SK-N-SH treated with all-trans-retinoic acid at 6 μM for 48 hours (cell line): ENCODE results near the gene KCNK10.

Experiments used
- BACH2 ChIP-seq: fragments of 250-450 bp; sonication (Bioruptor Pico); IDR thresholded peaks from 2 replicates; pipeline ENCODE4 v1.9.0; 2021; ENCODE audit warnings: mild to moderate bottlenecking, borderline replicate concordance
- GLIS3 ChIP-seq: fragments of 250-450 bp; sonication (Bioruptor Pico); IDR thresholded peaks from 2 replicates; pipeline ENCODE4 v1.5.0; 2020; ENCODE audit warnings: mild to moderate bottlenecking, moderate library complexity
- PPARA ChIP-seq: fragments of 250-450 bp; sonication (Bioruptor Pico); IDR thresholded peaks from 2 replicates; pipeline ENCODE4 v1.5.0; 2020; ENCODE audit warnings: mild to moderate bottlenecking, borderline replicate concordance
- TCF4 ChIP-seq: fragments of 250-450 bp; sonication (Bioruptor Pico); IDR thresholded peaks from 2 replicates; pipeline ENCODE4 v1.8.0; 2021; ENCODE audit warnings: mild to moderate bottlenecking, moderate library complexity, borderline replicate concordance
- ZC3H10 ChIP-seq: fragments of 250-450 bp; sonication (Bioruptor Pico); IDR thresholded peaks from 2 replicates; pipeline ENCODE4 v1.5.1; 2021; ENCODE audit warnings: mild to moderate bottlenecking, moderate library complexity
- ZFP3 ChIP-seq: fragments of 250-450 bp; sonication (Bioruptor Pico); IDR thresholded peaks from 2 replicates; pipeline ENCODE4 v1.5.0; 2020; ENCODE audit warnings: mild to moderate bottlenecking, moderate library complexity
- TF ChIP-seq, protein P1 (sequence below): fragments of 250-450 bp; sonication (Bioruptor Pico); IDR thresholded peaks from 2 replicates; pipeline ENCODE4 v1.8.0; 2020; ENCODE audit warnings: mild to moderate bottlenecking, moderate library complexity, borderline replicate concordance
- TF ChIP-seq, protein P2 (sequence below): fragments of 250-450 bp; sonication (Bioruptor Pico); IDR thresholded peaks from 2 replicates; pipeline ENCODE4 v1.8.0; 2021; ENCODE audit warnings: low read depth, mild to moderate bottlenecking, moderate library complexity, borderline replicate concordance

DNA sequence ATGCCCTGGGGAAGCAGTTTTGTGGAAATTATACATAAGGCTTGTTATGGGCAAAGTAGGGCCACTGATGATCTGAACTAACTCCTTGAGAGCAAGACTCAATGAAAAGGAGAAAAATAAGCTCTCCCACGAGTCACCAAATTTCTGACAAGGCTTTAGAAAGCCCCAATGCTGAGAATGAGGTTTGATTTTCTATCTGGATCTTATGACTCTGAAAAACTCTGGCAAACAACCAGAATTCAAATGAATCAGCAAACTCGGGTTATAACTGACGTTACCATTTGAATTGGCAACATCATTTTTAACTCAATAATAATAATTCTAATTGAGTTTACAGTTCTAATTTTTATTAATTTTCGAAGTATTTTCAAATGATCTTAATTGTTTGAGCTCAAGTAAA is 79.1 kb downstream of the KCNK10 start:
- no peak for TF ChIP-seq TCF4 (CRISPR knock-in tag)
- TF ChIP-seq BACH2, result no peak
- TF ChIP-seq, protein P1, sequence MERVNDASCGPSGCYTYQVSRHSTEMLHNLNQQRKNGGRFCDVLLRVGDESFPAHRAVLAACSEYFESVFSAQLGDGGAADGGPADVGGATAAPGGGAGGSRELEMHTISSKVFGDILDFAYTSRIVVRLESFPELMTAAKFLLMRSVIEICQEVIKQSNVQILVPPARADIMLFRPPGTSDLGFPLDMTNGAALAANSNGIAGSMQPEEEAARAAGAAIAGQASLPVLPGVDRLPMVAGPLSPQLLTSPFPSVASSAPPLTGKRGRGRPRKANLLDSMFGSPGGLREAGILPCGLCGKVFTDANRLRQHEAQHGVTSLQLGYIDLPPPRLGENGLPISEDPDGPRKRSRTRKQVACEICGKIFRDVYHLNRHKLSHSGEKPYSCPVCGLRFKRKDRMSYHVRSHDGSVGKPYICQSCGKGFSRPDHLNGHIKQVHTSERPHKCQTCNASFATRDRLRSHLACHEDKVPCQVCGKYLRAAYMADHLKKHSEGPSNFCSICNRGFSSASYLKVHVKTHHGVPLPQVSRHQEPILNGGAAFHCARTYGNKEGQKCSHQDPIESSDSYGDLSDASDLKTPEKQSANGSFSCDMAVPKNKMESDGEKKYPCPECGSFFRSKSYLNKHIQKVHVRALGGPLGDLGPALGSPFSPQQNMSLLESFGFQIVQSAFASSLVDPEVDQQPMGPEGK (CRISPR knock-in tag), result no peak
- no peak for TF ChIP-seq GLIS3 (CRISPR knock-in tag)
- TF ChIP-seq ZFP3 (CRISPR knock-in tag), result no peak
- TF ChIP-seq, protein P2, sequence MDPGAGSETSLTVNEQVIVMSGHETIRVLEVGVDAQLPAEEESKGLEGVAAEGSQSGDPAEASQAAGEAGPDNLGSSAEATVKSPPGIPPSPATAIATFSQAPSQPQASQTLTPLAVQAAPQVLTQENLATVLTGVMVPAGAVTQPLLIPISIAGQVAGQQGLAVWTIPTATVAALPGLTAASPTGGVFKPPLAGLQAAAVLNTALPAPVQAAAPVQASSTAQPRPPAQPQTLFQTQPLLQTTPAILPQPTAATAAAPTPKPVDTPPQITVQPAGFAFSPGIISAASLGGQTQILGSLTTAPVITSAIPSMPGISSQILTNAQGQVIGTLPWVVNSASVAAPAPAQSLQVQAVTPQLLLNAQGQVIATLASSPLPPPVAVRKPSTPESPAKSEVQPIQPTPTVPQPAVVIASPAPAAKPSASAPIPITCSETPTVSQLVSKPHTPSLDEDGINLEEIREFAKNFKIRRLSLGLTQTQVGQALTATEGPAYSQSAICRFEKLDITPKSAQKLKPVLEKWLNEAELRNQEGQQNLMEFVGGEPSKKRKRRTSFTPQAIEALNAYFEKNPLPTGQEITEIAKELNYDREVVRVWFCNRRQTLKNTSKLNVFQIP (CRISPR knock-in tag), result no peak
- no peak for TF ChIP-seq ZC3H10 (CRISPR knock-in tag)
- no peak for TF ChIP-seq PPARA (CRISPR knock-in tag)
